Measurements from ENCODE around the gene MSL3B.

Gene MSL3B

DNA sequence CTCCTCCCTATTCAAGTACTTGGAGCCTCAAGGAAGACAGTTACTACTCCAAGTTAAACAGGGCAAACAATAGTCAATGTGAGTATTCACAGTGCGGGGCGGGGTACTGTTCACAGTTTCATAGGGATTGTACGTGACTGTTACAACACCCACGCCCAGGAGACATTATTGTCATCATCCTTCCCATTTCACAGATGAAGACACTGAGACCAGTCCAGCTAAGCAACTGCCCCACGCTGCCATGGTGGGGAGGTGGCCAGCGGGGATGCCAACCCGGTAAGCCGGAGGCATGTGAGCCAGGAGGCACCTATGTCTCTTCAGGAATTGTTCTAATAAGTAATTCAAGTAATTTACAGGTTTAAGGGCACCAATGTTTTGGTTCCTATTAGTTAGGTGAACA lies 14.8 kb downstream of the MSL3B start:
- DNase-seq (ENCODE audit: low read depth in 2 of 2) = no peak

DNA sequence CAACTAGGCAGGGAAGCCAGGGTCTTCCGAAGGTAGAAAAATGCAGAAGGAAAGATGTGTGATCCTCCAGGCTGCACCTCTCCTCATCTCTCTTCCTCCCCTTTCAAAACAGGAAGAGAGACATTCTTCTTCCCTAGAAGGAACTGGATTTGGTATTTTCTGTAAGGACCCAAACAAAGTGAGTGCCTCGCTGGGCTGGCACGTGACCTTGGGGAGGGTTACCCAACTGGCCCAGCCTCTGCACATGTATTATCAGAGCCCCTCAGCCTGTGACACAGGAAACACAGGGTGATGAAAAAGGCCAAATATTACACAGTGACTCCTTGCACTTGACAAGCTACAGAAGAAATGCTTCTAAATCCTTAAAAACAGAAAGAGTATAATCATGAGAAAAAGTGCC lies 16.1 kb downstream of the MSL3B start:
- DNase-seq (ENCODE audit: low read depth in 2 of 2) = no peak

DNA sequence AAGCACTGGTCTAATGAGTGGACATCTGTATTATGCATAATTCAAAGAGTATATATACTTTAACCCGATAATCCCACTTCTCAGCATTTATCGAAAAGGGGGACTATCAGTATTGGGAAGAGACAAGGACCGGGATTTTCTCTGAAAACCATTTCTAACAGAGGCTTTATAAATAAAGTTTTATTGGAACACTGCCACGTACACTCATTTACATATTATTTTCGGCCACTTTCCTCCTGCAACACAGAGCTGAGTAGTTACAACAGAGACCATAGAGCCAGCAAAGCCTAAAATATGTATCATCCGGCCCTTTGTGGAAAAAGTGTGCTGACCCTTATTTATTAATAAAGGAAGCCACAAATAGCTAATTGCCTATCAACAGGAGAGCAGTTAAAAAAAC lies 17.0 kb downstream of the MSL3B start:
- no peak for DNase-seq (ENCODE audit: low read depth in 2 of 2)

DNA sequence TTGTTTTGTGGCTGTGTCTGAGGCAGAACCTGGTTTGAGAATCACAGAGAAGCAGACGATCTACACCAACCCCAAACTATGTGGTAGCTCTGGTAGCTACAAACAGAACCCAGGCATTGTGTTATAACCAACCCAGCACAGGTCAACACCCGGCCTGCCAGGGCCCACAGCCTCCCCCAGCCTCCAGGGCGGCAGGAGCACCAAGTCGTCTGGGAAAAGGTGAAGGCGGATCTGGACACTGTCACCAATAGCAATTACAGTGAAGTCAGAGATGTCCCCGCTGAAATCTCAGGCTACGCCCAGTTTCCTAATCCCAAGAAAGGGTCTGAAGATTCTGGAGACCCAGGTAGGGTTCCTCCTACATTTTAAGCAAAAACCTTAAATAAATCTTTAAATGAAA lies 17.4 kb downstream of the MSL3B start:
- DNase-seq (ENCODE audit: low read depth in 2 of 2) = no peak

DNA sequence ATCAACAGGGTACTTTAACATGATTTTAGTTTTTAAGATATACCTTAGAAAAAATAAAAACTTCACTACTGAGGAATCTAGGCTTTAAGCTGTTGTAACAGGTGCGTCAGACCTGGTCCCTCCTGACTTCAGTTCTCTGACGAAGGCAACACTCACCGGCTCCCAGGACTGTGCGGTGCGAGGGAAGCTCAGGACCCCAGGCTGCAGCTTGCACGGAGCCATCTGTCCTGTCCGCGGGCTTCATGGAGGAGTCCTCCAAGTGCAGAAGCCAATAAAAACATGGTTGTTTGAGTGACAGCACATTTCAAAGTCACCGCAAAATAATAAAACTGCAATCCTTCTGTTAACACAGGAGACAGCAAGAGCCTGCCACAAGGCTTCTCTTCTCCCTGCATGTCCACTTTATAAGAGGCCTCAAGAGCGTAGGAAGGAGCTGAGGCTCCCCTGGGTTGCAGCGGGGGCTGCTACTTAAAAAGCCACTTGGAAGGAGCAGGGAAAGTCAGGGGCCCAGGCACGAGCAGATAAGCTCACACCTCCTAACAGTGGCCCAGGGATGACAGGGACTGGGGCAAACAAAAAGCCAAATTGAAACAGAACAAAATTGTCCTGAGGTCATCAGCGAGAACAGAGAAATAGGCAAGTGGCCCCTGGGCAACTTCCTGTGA lies 18.4 kb downstream of the MSL3B start:
- DNase-seq (ENCODE audit: low read depth in 2 of 2) = no peak

DNA sequence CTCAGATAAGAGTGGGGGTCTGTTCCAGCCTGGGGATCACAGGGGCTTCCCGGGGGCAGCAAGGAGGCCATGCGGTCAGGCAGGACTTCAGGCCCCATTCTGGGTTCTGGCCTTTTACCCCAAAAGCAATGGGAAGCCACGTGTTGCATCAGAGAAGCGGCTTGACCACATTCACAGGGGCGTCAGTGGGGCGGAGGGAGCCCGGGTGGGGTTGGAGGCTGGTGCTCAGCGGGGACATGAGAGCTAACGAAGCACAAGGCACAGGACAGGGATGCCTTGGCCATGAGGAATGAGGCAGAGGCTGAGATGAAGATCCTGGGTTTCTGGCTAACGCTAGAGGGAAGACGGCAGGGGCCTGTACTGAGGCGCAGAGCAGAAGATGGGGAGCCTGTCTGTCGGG lies 19.9 kb downstream of the MSL3B start:
- DNase-seq (ENCODE audit: low read depth in 2 of 2) = no peak

DNA sequence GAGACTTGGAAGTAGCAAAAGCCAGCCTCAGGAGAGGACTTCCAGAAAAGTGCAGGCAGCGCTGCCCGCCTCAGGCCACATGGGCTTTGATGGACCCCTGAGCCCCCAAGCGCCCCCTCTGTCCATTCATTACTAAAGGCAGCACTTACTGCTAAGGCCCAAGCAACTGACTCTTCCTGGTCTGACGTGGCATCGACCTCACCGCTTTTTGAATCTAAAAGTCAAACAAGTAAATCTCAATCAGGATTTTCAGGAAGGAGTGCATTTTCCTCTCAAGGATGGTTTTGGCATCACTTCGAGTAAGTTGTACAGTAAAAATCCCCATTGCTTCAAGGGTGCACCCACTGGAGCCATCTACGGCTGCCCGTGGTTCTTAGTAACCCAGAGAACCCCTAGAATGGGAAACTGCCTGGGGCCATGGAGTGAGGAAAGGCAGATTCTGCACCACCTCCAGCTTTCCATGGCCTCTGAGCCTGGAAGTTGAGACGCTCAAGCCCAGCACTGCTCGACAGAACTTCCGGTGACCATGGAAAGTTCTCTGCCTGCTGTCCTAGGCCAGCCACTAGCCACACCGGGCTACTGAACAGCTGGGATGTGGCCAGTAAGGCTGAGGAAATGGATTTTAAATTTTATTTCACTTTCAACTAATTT lies 20.8 kb downstream of the MSL3B start:
- no peak for DNase-seq (ENCODE audit: low read depth in 2 of 2)

DNA sequence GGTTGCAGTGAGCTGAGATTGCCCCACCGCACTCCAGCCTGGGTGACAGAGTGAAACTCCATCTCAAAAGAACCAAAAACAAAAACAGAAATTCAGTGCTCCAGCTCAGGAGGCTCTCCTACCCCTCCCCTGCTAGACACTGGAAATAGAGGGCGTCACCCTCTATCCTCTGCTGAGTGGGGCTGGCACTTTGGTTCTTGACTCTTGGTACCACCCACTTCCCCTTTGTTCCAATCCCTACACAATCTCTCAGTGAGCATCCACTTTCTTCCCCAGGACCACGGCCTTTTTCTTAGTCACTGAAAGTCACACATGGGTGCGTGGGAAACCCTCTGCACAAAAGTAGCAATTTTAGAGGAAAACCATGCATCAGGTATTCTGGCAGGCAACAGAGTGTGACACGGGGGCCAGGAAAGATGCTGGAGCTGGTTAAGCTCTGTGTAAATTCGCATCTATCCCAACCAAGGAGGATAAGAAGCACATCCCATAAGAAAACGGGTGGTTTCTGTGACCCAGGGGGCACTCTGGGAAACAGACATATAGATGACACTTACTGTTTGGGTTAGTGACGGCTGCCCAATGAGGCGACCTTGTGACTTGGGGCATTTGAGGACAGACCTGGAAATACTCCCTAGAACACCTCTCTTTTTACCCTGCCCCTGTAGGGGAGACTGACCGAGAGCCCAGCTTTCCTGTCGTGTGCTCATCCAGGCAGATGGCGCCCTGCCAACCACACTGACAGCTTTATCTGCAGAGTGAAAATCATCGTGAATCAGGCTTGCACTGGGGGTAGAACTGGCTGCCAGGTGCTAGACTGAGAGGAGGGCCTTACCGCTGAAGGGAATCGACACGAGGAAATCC lies 21.6 kb downstream of the MSL3B start:
- no peak for DNase-seq (ENCODE audit: low read depth in 2 of 2)

DNA sequence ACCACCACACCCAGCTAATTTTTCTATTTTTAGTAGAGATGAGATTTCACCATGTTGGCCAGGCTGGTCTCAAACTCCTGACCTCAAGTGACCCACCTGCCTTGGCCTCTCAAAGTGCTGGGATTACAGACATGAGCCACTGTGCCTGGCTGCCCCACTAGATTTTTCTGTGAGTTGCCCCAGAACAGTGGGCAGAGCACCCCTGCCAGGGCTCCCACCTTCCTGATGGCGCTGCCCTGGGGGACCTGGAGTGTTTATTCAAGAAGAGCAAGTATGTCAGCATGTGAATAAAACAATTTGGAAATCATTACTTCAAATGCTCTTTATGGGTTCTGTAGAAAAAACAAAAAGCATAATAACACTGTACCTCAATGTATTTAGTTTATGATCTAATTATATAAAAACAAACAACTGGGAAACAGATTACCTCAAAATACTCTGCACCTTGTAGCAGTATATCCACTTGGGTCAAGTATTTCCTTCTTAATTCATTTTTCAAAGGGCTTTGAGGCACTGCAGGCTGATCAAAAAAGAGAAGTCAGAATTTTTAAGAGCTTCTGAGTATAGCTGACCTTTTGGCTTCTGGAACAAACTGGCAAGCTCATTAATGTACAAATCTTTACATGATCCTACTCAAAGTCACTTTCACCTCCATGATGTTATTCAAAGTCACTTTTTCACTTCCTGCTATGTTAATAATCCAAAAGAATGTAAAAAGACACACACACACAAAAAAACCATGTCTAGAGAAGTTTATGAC lies 22.7 kb downstream of the MSL3B start:
- no peak for DNase-seq (ENCODE audit: low read depth in 2 of 2)

DNA sequence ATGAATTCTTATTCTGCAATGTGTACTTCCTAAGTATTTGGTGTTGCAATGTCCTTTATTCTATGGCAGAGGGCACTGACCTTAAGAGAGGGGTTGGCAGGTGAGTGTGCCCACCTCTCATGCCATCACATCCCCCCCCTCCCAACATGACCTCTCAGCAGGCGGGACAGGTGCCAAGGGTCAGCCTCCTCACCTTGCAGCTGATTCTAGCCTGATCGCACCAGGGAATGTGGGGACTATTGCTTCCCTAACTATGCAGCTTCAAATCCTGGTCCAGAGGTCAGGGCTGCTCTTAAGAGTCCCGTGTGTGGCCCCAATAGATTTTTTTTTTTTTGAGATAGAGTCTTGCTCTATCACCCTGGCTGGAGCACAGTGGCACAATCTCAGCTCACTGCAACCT lies 23.4 kb downstream of the MSL3B start:
- no peak for DNase-seq (ENCODE audit: low read depth in 2 of 2)

DNA sequence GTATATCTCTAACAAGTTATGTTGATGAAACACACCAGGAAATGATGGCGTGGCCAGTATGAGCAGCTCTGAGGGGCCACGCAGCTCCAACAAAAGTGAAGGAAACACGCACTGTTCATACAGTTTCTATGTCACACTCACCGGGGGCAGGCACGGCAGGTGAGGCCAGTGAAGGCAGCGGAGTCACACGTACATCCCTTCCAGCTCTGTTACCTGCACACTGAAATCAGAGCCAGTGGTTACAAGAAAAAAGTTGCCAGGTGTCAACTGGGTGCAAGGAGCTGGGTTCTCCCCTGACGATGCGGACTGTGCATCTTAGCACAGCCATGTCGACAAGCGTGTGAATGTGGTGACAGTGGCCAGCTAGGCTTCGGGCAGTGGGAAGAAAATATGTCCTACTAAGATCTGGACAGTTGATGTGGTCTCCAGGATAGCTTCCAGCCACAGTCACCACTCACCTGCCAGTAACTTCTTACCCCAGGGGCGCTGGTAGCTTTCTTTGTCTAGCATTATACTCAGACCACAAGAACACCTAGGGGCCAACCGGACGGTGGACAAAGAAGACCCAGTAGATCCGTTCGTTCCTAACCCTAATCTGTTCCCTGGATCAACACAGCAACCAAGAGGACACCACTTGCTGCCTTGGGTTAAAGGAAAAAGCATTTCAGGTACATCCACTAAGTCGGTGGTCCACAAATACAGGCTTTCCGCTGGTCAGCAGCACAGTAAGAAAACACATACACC lies 23.9 kb downstream of the MSL3B start:
- no peak for DNase-seq (ENCODE audit: low read depth in 2 of 2)

DNA sequence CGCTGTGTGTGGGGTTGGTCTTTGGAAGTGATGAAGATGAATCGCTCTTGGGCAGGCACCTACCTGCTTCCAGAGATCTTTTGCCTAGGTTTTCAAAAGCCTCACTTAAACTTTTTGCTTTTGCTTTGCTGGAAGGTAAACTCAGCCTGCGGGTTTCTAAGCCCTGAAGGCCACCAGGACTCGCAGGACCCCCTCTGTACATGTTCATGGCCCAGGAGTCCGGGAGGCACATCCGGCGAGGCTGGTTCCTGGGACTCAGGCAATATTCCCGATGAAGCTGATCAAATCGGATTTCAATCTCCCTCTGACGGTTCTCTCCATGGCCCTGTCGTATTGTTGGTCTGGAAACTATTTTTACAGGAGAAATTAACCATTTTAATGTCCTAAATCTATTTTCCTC lies 27.0 kb downstream of the MSL3B start:
- no peak for DNase-seq (ENCODE audit: low read depth in 2 of 2)

DNA sequence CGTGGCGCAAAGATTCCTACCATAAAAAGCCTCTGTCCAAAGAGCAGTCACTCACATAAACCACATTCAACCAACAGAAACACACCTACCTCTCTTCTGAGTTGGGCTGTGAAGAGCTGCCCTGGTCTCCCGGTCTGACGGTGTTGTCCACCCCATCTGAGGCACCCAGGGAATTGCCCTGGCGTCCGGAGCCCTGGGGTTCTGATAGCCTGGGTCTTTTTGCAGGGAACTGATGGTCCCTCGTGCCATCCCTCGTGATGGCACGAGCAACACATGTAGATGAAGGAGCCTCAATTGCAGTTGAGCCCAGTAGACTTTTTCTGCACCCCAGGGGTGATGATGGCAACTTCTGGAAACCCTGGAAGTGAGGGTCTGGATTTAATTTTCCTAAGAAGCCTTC lies 27.7 kb downstream of the MSL3B start:
- no peak for DNase-seq (ENCODE audit: low read depth in 2 of 2)

DNA sequence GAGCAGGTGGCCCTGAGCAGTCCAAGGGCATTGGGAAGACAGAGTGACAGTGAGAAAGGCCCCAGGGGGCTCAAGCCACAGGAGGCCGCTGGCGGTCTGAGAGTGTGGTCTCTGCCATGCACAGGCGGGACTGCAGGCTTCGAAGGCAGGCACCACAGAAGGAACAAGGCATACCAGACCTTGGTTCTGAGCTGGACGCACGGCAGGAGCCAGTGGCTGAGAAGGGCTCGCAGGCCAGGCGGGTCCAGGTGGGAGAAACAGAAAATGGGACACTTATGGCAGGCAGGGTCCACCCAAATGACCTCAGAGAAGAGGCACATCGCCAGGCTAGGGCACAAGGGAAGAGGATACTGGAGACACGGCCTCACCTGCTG lies 28.8 kb downstream of the MSL3B start:
- no peak for DNase-seq (ENCODE audit: low read depth in 2 of 2)

DNA sequence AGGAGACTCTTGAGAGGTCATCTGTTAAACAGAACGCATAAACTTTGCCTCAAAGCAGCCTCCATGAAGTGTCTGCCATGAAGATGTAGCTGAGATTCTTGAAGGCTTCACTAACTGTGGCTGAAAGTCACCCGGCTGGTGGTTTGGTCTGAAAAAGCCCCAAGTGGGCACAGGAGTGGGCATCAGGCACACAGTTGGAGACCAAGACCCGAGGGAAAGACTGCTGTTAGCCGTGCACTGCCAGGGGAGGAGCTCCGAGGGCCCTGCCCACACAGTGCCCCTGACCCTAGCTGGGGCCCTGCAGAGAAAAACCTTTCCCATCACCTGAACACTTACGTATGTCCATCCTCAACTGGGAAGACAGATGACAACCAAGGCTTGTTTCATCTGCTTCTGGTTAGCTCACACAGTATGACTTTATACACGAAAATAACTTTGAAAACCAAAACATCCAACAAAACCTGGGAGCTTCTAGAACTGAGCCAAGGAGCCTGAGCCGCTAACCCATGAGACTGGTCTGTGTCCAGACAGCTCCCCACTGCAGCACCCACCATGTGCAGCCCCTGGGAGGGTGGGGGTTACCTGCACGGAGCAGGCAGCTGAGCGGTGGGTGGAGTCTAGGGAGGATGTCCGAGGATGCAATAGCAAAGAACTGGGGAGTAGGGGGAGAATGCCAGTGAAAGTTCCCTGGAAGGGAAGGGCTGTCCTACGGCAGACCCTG lies 29.3 kb downstream of the MSL3B start:
- DNase-seq (ENCODE audit: low read depth in 2 of 2) = no peak

DNA sequence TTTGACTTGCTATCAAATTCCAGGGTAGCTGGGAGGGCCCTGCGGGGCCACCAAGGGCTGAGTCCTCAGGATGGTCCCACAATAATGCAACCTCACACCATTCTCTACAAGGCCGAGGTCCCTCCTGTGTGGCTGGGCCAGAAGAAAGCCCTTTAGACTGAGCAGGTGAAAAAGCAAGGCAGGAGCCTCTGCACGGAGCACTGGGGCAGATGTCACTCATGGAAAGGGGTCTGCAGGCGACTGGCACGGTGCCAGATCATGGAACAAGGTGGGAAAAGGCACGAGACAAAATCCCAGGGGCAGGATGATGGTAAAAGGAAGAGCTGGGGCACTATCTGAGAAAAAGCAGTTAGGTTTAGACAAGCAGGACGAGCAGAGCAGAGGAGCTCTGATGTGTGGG lies 29.9 kb downstream of the MSL3B start:
- DNase-seq (ENCODE audit: low read depth in 2 of 2) = no peak

DNA sequence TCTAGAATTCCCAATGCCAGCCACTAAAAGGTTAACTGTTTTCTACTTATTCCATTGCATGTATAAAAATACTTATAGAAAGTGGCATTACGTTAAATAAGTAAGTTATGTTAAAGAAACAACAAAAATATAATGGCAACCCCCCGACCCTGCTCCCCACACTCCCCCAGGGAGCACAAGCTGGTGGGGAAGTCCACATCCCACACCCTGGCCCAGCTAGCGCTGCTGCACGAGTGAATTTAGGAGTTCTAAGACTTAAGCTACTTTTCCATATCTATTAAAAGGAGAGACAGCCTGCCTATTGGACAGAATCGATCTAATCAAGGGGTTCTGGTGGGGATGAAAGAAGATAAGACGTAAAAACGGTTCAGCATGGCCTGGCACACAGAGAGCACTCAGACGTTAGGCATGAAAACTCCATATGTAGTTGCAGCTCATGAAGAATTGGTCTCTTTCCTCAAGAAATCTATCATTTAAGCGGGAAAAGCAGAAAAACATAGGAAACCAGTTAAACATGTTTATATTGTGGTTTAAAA lies 30.4 kb downstream of the MSL3B start:
- DNase-seq (ENCODE audit: low read depth in 2 of 2) = no peak

DNA sequence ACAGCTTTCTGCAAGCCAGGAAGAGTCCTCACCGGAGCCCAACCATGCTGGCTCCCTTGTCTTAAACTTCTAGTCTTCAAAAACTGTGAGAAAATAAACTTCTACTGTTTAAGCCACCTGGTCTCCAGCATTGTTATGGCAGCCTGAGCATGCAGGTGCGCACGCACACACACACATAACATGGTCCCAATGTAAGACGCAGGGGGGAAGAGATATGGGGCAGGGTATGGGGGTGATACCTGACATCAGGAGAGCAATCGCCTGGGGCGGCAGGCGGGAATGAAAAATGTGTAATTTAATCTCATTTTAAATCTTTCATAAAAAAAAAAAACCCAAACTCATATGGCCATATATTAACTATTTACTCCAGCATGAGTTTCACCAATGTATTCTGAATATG lies 31.8 kb downstream of the MSL3B start:
- no peak for DNase-seq (ENCODE audit: low read depth in 2 of 2)

DNA sequence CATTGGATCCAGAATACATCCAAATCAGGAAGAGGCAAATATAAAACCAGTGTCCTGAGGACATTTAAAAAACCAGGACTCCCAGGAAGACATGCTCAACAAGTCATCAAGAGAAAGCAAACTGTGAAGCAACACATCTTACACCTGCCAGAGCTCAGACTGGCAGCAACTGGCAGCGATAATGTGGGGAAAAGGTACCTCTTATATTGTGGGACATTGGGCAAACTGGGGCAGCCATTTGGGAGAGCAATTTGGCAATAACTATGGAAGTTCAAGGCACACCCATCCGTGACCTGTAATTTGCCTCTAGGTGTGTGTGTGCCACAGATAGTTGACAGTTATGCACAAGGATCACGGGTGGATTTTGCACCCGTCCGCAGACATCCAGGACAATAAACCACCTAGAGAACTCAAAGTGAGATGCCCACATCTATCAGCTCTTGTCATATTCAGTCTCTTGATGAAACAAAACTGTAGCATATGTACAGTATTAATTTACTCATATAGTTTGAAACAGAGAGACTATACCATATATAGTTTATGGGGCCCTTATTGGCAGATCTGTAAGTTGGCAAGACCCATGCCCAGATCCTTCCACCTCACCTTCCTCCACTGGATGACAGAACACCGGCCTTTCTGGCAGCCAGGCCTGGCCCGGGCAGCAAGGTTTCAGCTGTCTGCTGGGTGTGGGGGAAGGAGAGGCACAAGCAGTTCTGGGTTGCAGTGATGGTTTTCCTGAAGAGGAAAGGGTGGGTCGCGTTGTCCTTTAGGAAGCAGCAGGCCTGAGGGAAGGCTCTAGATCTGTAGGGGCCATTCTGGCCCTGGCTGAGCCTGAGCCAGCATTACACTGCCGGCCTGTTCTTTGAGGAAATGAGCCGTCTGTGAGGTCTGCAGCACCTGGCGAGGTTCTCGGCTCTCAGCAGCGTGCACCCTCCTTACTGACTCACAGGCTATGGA lies 32.7 kb downstream of the MSL3B start:
- DNase-seq (ENCODE audit: low read depth in 2 of 2) = no peak

DNA sequence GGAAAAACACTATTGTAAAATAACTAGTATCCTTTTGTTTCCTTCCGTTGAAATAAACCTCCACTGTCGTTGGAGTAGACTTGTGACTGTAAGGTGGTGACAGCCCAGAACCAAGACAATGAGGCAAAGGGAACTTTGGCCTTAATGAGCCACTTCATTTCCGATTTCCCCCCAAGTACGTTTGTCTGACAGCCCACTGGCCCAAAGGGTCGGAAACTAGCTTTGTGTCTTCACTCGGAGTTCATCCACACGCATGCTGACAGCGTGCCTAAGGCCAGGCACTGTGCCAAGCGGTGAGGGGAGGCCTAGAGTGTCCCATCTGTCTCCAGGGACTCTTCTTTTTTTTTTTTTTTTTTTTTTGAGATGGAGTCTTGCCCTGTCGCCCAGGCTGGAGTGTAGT lies 34.8 kb downstream of the MSL3B start:
- DNase-seq (ENCODE audit: low read depth in 2 of 2) = no peak
